NCI-H1105 treated with DMSO at 0.1 percent for 48 hours (cell line): ENCODE measurements around the gene NSUN4.
"Not testable (repeated sequence)": the region's sequence is repeated elsewhere in the genome, so short reads cannot be mapped to it uniquely, and the experiment has no call there.

ENCODE experiments used
- DNase-seq: peaks from one replicate; lab custom pipeline; 2025; lab: John Stamatoyannopoulos, UW

Gene NSUN4

GRCh38 chr1:46340404-46341221 is at the start of gene NSUN4:
Gene NSUN4, plus strand, starts transcription at chr1:46340807. Its CDS starts 20 bp downstream, at chr1:46340827.
- DNase-seq = peak; percentile 92

- DNase-seq = no peak
These were observed 45.3 kb upstream of the NSUN4 start for GRCh38 chr1:46295306-46295705.

- no peak for DNase-seq
These were observed 42.2 kb upstream of the NSUN4 start for GRCh38 chr1:46298387-46298786.

GRCh38 chr1:46300673-46301405 is 39.8 kb upstream of the NSUN4 start:
- DNase-seq = no peak

GRCh38 chr1:46301406-46301807 is 39.2 kb upstream of the NSUN4 start:
- no peak for DNase-seq

- peak; percentile 25 for DNase-seq
These were observed 38.6 kb upstream of the NSUN4 start for GRCh38 chr1:46301808-46302640.

GRCh38 chr1:46302641-46303037 is 38.0 kb upstream of the NSUN4 start:
- no peak for DNase-seq

GRCh38 chr1:46303038-46303871 is 37.4 kb upstream of the NSUN4 start, which contains the start of the genes LRRC41 and UQCRH:
Gene LRRC41, minus strand, starts transcription at chr1:46303616. Its CDS starts 294 bp downstream, at chr1:46303322.
Gene UQCRH, plus strand, starts transcription at chr1:46303698. Its CDS starts 69 bp downstream, at chr1:46303767.
- DNase-seq = peak; percentile 97

- no peak for DNase-seq
These were observed 36.7 kb upstream of the NSUN4 start for GRCh38 chr1:46303872-46304326.

- no peak for DNase-seq
These were observed 34.5 kb upstream of the NSUN4 start for GRCh38 chr1:46306159-46306530.

- no peak for DNase-seq
These were observed 31.0 kb upstream of the NSUN4 start for GRCh38 chr1:46309401-46310159.

- no peak for DNase-seq
These were observed 30.3 kb upstream of the NSUN4 start for GRCh38 chr1:46310321-46310720.

- no peak for DNase-seq
These were observed 24.8 kb upstream of the NSUN4 start for GRCh38 chr1:46315669-46316403.

GRCh38 chr1:46317323-46317722 is 23.3 kb upstream of the NSUN4 start:
- no peak for DNase-seq

- not testable (repeated sequence) for DNase-seq
These were observed 21.3 kb upstream of the NSUN4 start for GRCh38 chr1:46319301-46319700.

- not testable (repeated sequence) for DNase-seq
These were observed 20.4 kb upstream of the NSUN4 start for GRCh38 chr1:46319960-46320914.

GRCh38 chr1:46322191-46322590 is 18.4 kb upstream of the NSUN4 start:
- not testable (repeated sequence) for DNase-seq

GRCh38 chr1:46325285-46326076 is 15.1 kb upstream of the NSUN4 start:
- not testable (repeated sequence) for DNase-seq
